ENCODE results near the gene S100Z. TPM values are rescaled to one million over a fixed set of nuclear protein-coding genes. Genes with fewer than 3 reads are reported as not detected.

S100Z gene
- total RNA-seq, 6 experiments from 2014 or later: 0.43 TPM; not detected in 5

DNA sequence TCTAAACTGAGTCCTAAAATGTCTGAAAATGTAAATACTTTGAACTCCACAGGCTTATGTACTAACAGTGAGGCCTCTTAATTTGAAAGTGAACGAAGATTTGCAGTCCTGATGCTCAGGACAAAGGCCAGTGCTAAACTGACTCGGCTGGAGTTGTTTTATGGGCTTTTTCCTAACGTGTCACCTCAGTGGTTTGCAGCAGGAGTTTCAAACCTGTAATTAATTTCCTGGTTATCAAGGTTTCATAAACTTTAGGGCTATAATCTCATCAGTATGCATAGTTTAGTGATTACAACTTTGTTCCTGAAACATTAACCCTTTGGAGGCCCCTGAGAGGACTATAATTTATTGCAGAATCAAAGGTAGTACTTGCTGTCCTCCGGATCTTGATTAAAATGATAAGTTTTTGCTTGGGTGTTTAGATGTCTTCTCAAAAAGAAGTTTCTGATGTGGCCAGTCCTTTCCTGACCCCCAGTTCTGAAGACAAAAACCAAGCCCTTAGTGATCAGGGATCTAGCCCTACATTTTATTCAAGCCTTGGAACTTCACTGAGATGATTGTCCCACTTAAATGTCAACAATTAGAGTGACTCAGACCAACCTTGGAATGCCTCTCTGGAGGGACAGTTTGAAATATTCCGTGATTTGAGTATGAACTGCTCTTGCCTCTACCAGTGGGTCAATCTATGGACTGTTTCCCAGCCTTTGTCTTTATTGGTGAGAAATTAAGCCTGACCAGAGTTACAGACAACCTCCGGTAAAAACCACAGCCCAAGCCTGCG is 11.1 kb upstream of the S100Z start:
- ATAC-seq: no peak
- Histone ChIP-seq H3K4me3 (no peak overlapping the region), H3K4me1 (no peaks in the 10 kb centered on the region), H3K9me3 (no peaks in the 10 kb centered on the region), H3K36me3 (no peaks in the 10 kb centered on the region), H3K27ac (no peak overlapping the region), H3K27me3 (no peaks in the 10 kb centered on the region)
- WGBS (ENCODE audit: insufficient coverage, low coverage, low lambda C conversion rate, missing lambda C conversion rate): 38% methylated on average over 5 of the region's 7 CpGs
- intact Hi-C loops (cut with DNase I): no loop called here
- no peak for TF ChIP-seq POLR2A (IDR thresholded peaks at IDR 0.05)
- DNase-seq: no peak

DNA sequence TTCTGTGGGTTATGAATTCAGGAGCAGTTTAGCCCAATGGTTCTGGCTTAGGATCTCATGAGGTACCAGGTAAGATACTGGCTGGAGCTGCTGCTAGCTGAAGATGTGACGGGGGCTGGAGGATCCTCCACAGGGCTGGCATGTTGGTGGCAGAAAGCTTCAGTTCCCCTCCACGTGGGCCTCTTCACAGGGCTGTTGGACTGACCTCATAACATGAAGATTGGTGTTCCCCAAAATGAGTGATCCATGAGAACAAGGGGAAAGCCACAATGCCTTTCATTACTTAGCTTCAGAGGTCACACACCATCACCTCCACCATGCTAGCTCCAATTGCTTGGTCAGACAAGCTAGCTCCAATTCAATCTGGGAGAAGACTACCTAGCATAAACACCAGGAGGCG is 8.5 kb upstream of the S100Z start:
- H3K27me3 ChIP-seq: no peaks in the 10 kb centered on the region
- no peaks in the 10 kb centered on the region for H3K36me3 ChIP-seq
- H3K4me1 ChIP-seq: no peaks in the 10 kb centered on the region
- H3K27ac ChIP-seq: no peak overlapping the region
- ATAC-seq (no peak), DNase-seq (no peak)
- TF ChIP-seq CTCF (IDR thresholded peaks at IDR 0.05): no peak
- no peak for TF ChIP-seq POLR2A (IDR thresholded peaks at IDR 0.05)
- no peak overlapping the region for H3K4me3 ChIP-seq
- H3K9me3 ChIP-seq: no peaks in the 10 kb centered on the region
- 60% methylated on average over 2 of the region's 3 CpGs for WGBS (ENCODE audit: insufficient coverage, low coverage, low lambda C conversion rate, missing lambda C conversion rate)
- intact Hi-C loops (cut with DNase I): no loop called here

GRCh38 chr5:76845890-76846289 is 3.9 kb upstream of the S100Z start:
- TF ChIP-seq CTCF (IDR thresholded peaks at IDR 0.05) (no peak), POLR2A (IDR thresholded peaks at IDR 0.05) (no peak)
- H3K9me3 ChIP-seq: no peaks in the 10 kb centered on the region
- no peak for ATAC-seq
- H3K36me3 ChIP-seq: no peaks in the 10 kb centered on the region
- H3K4me1 ChIP-seq: no peaks in the 10 kb centered on the region
- intact Hi-C loops (cut with DNase I): no loop called here
- no peak for DNase-seq
- H3K27me3 ChIP-seq: no peaks in the 10 kb centered on the region
- H3K27ac ChIP-seq: no peak overlapping the region
- H3K4me3 ChIP-seq: no peak overlapping the region
- WGBS (ENCODE audit: insufficient coverage, low coverage, low lambda C conversion rate, missing lambda C conversion rate): 82% methylated on average over 2 of the region's 3 CpGs

- Histone ChIP-seq H3K9me3 (no peaks in the 10 kb centered on the region), H3K27me3 (no peaks in the 10 kb centered on the region), H3K4me3 (no peak overlapping the region), H3K27ac (no peak overlapping the region), H3K36me3 (no peaks in the 10 kb centered on the region), H3K4me1 (peaks cover 0 to 2% (median 0%) of the 10 kb centered on the region in 4 donors)
- intact Hi-C loops (cut with DNase I): no loop called here
- no peak for DNase-seq
- WGBS (ENCODE audit: insufficient coverage, low coverage, low lambda C conversion rate, missing lambda C conversion rate): 77% methylated on average over 7 of the region's 8 CpGs
- ATAC-seq: no peak
- TF ChIP-seq CTCF (IDR thresholded peaks at IDR 0.05) (no peak), POLR2A (IDR thresholded peaks at IDR 0.05) (no peak)
Observed at GRCh38 chr5:76850543-76851145, 830 bp downstream of the S100Z start.

- WGBS (ENCODE audit: insufficient coverage, low coverage, low lambda C conversion rate, missing lambda C conversion rate): 42% methylated on average over 7 of the region's 7 CpGs
- TF ChIP-seq POLR2A (IDR thresholded peaks at IDR 0.05) (no peak), CTCF (IDR thresholded peaks at IDR 0.05) (no peak)
- ATAC-seq (peak in 2 of 4 donors; percentile 34 to 51), DNase-seq (no peak)
- H3K27me3 ChIP-seq: no peaks in the 10 kb centered on the region
- no peak overlapping the region for H3K4me3 ChIP-seq
- intact Hi-C loops (cut with DNase I): no loop called here
- no peaks in the 10 kb centered on the region for H3K9me3 ChIP-seq
- H3K36me3 ChIP-seq: no peaks in the 10 kb centered on the region
- peak overlapping the region in 2 of 3 donors; percentile 5 for H3K27ac ChIP-seq
- H3K4me1 ChIP-seq: peaks cover 0 to 2% (median 0%) of the 10 kb centered on the region in 4 donors
Observed at GRCh38 chr5:76851728-76852369, 2.0 kb downstream of the S100Z start.
